ENCODE results near the gene KCNJ6.
"Not testable (repeated sequence)": the region's sequence is repeated elsewhere in the genome, so short reads cannot be mapped to it uniquely, and the experiment has no call there.

KCNJ6 gene

GRCh38 chr21:37669249-37669648 lies 247.0 kb downstream of the KCNJ6 start:
- no peak for DNase-seq

GRCh38 chr21:37668462-37669239 lies 247.6 kb downstream of the KCNJ6 start:
- DNase-seq, result no peak

GRCh38 chr21:37667380-37667779 lies 248.9 kb downstream of the KCNJ6 start:
- no peak for DNase-seq

- no peak for DNase-seq
Observed at GRCh38 chr21:37665230-37666024, 250.8 kb downstream of the KCNJ6 start.

- DNase-seq, result not testable (repeated sequence)
Observed at GRCh38 chr21:37662227-37662626, 254.0 kb downstream of the KCNJ6 start.

- no peak for DNase-seq
Observed at GRCh38 chr21:37660709-37661108, 255.5 kb downstream of the KCNJ6 start.

GRCh38 chr21:37659874-37660273 lies 256.4 kb downstream of the KCNJ6 start:
- DNase-seq, result no peak

GRCh38 chr21:37658817-37659458 lies 257.3 kb downstream of the KCNJ6 start:
- no peak for DNase-seq

- no peak for DNase-seq
Observed at GRCh38 chr21:37658121-37658816, 258.0 kb downstream of the KCNJ6 start.

- no peak for DNase-seq
Observed at GRCh38 chr21:37656899-37657298, 259.4 kb downstream of the KCNJ6 start.

GRCh38 chr21:37655611-37656300 lies 260.5 kb downstream of the KCNJ6 start:
- DNase-seq, result no peak

- DNase-seq, result no peak
Observed at GRCh38 chr21:37654596-37654995, 261.7 kb downstream of the KCNJ6 start.

GRCh38 chr21:37653201-37653600 lies 263.1 kb downstream of the KCNJ6 start:
- DNase-seq, result no peak

GRCh38 chr21:37647781-37648180 lies 268.5 kb downstream of the KCNJ6 start:
- no peak for DNase-seq

GRCh38 chr21:37646761-37647160 lies 269.5 kb downstream of the KCNJ6 start:
- not testable (repeated sequence) for DNase-seq

- no peak for DNase-seq
Observed at GRCh38 chr21:37645848-37646247, 270.4 kb downstream of the KCNJ6 start.

GRCh38 chr21:37644636-37645035 lies 271.6 kb downstream of the KCNJ6 start:
- DNase-seq, result no peak

GRCh38 chr21:37643862-37644261 lies 272.4 kb downstream of the KCNJ6 start:
- not testable (repeated sequence) for DNase-seq

- DNase-seq, result peak; percentile 21
Observed at GRCh38 chr21:37642493-37642892, 273.8 kb downstream of the KCNJ6 start.

GRCh38 chr21:37639756-37640155 lies 276.5 kb downstream of the KCNJ6 start:
- DNase-seq, result no peak

- no peak for DNase-seq
Observed at GRCh38 chr21:37636152-37636860, 280.0 kb downstream of the KCNJ6 start.

All from NCI-H146 (cell line).